ENCODE measurements around the gene TRAPPC12. TPM values are rescaled to one million over a fixed set of nuclear protein-coding genes. Genes with fewer than 3 reads are reported as not detected.
"Not testable (repeated sequence)": the region's sequence is repeated elsewhere in the genome, so short reads cannot be mapped to it uniquely, and the experiment has no call there.

Gene TRAPPC12
- total RNA-seq, 1 donor from 2014 or later, result 89.8 TPM

DNA sequence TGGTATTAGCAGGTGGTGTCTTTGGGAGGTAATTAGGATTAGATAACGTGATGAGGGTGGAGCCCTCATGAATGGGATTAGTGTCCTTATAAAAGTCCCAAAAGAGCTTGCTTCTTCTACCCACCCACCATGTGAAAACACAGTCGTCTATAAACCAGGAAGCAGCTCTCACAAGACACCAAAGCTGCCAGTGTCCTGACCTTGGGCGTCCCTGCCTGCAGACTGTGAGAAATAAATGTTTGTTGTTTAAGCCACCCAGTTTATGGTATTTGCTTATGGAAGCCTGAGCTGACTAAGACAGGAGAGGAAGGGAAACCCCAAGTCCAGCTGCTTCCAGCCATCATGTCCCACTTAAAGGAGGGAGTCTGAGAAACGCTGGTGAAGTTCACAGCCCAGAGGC lies 126.3 kb downstream of the TRAPPC12 start:
- H3K27me3 ChIP-seq, result no peaks in the 10 kb centered on the region
- ATAC-seq (no peak), DNase-seq (no peak)
- H3K36me3 ChIP-seq, result peaks cover 65% of the 10 kb centered on the region
- intact Hi-C loops (cut with DNase I), result no loop called here
- H3K4me1 ChIP-seq, result no peaks in the 10 kb centered on the region
- no peaks in the 10 kb centered on the region for H3K9me3 ChIP-seq
- no peak for TF ChIP-seq CTCF (IDR thresholded peaks at IDR 0.05)
- no peak overlapping the region for H3K4me3 ChIP-seq
- H3K27ac ChIP-seq, result no peak overlapping the region

GRCh38 chr2:3512086-3512485 lies 132.6 kb downstream of the TRAPPC12 start:
- Histone ChIP-seq H3K4me1 (no peaks in the 10 kb centered on the region), H3K36me3 (peaks cover 70% of the 10 kb centered on the region), H3K27me3 (no peaks in the 10 kb centered on the region), H3K4me3 (no peak overlapping the region), H3K9me3 (no peaks in the 10 kb centered on the region), H3K27ac (no peak overlapping the region)
- TF ChIP-seq CTCF (IDR thresholded peaks at IDR 0.05), result no peak
- no peak for ATAC-seq
- no peak for DNase-seq
- intact Hi-C loops (cut with DNase I), result no loop called here

- TF ChIP-seq CTCF (IDR thresholded peaks at IDR 0.05), result no peak
- Histone ChIP-seq H3K9me3 (no peaks in the 10 kb centered on the region), H3K36me3 (peaks cover 63% of the 10 kb centered on the region), H3K27ac (no peak overlapping the region), H3K4me3 (no peak overlapping the region), H3K27me3 (no peaks in the 10 kb centered on the region), H3K4me1 (no peaks in the 10 kb centered on the region)
- intact Hi-C loops (cut with DNase I), result no loop called here
- ATAC-seq (no peak), DNase-seq (no peak)
These were observed 133.7 kb downstream of the TRAPPC12 start for GRCh38 chr2:3513026-3513810.

DNA sequence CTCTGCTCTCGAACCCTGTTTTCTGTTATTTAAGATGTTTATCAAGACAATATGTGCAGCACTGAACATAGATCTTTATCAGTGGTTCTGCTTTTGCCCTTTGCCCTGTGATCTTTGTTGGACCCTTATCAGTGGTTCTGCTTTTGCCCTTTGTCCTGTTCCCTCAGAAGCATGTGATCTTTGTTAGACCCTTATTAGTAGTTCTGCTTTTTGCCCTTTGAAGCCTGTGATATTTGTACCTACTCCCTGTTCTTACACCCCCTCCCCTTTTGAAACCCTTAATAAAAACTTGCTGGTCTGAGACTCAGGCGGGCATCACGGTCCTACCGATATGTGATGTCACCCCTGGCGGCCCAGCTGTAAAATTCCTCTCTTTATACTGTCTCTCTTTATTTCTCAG lies 135.9 kb downstream of the TRAPPC12 start:
- H3K27ac ChIP-seq; H3K4me3 ChIP-seq; H3K9me3 ChIP-seq; DNase-seq; ATAC-seq; H3K27me3 ChIP-seq; H3K4me1 ChIP-seq; intact Hi-C loops (cut with DNase I): not testable (repeated sequence)
- H3K36me3 ChIP-seq, result peaks cover 45% of the 10 kb centered on the region

DNA sequence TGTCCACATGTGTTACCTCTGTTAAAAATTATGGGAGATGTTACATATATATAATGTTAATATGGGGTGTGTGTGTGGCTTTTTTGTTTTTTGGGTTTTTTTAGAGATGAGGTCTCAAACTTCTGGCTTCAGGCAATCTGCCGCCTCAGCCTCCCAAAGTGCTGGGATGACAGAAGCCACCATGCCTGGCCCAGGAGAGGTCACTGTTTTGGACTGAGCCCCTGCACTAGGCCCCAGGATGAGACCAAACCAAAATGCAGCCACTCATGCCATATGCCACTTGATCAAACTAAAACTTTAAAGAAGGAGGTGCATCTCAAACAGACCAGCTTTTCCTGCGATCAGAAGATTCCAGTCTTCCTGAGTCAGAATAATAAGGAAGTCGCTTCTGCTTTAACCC lies 137.3 kb downstream of the TRAPPC12 start:
- no peak overlapping the region for H3K4me3 ChIP-seq
- H3K4me1 ChIP-seq, result peaks cover 8% of the 10 kb centered on the region
- ATAC-seq (no peak), DNase-seq (no peak)
- H3K36me3 ChIP-seq, result peaks cover 31% of the 10 kb centered on the region
- no peaks in the 10 kb centered on the region for H3K9me3 ChIP-seq
- TF ChIP-seq CTCF (IDR thresholded peaks at IDR 0.05), result no peak
- H3K27me3 ChIP-seq, result no peaks in the 10 kb centered on the region
- intact Hi-C loops (cut with DNase I), result no loop called here
- H3K27ac ChIP-seq, result no peak overlapping the region

DNA sequence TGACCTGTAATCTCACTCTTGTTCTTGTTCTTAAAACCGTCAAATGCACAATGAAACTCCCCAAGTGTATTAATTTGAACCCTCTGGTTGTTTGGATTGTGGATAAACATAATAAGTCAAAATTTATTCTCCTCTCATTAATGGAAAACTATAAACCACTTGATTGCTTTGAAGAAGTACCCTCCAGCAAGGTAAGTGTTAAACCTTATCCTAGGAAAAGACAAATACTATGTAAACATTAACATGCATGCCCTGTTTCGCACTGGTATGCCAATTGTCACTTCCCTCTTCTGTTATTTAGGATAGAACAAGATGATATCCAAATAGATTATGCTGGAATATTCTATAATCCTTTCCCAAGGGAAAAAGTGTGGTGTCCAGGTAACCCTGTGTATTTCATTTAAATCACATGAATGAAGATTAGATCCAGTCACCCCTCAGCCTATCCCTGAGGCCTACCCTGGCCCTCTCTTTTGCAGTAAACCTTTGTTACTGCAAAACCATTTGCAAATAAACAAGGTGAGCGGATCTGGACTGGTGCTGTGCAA lies 138.5 kb downstream of the TRAPPC12 start:
- ATAC-seq (no peak), DNase-seq (no peak)
- no peaks in the 10 kb centered on the region for H3K27me3 ChIP-seq
- H3K27ac ChIP-seq, result peak overlapping the region; percentile 99
- no peaks in the 10 kb centered on the region for H3K9me3 ChIP-seq
- peak overlapping the region; percentile 79 for H3K4me3 ChIP-seq
- intact Hi-C loops (cut with DNase I), result no loop called here
- no peak for TF ChIP-seq CTCF (IDR thresholded peaks at IDR 0.05)
- peaks cover 15% of the 10 kb centered on the region for H3K4me1 ChIP-seq
- H3K36me3 ChIP-seq, result peaks cover 19% of the 10 kb centered on the region
